ENCODE measurements around the gene TNNC1. TPM values are rescaled to one million over a fixed set of nuclear protein-coding genes. Genes with fewer than 3 reads are reported as not detected.
A peak's percentile ranks its signal among the peaks of the same experiment; 100 is the strongest.

TNNC1 gene
- 1 to 10 TPM in 2 of 3 donors, not detected in 1; 1.1 to 1.2 TPM for total RNA-seq
- total RNA-seq (2013), result 0.95 TPM

DNA sequence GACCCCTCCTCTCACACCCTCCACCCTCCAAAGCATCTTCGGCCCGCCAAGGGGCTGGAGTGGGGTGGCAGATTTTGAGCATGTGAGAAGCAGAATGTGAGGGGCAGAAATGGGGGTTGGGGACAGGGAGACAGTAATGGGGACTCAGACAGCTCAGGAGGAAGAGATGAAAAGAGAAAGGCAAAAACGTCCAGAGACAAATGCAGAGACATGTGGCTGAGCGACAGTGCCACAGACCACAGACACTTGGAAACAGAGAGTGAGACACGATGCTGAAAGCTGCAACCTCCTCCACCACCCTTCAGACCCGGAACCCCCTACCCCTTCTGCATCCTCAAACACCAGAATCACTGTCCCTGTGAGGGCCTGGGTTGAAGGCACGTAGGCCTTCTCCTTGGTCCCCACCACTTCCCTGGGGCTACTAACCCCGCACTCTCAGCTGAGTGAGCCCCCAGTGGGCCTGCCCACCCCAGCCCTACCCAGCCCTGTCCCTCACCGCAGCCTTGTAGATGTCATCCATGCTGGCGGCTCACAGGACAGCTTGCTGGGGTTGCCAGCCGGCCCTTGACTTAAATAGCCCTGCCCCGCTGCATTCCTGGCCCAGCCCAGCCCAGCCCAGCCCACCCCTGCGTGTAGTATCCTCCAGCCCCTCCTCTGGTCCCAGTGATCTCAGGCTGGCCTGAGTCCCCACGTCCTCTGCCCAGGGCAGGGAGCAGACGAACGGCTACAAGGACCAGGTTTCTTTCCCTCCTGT, at the start of gene TNNC1:
Gene TNNC1 (minus strand): TSS at position 546 of the 754 bp plus-strand sequence. CDS start 26 bp downstream, at position 520.
- H3K27me3 Mint-ChIP-seq (ENCODE audit: low read depth in 2 of 2), result no peaks in the 10 kb centered on the region
- H3K27ac ChIP-seq (ENCODE audit: low read length), result peak within 1 kb of the TSS; percentile 88
- H3K9me3 Mint-ChIP-seq, result no peaks in the 10 kb centered on the region
- H3K36me3 Mint-ChIP-seq, result no peaks in the 10 kb centered on the region
- peaks cover 40% of the 10 kb centered on the region for H3K4me1 ChIP-seq (ENCODE audit: control insufficient read depth, insufficient read depth, low read length)
- intact Hi-C loops (cut with micrococcal nuclease), result no loop called here
- no peaks in the 10 kb centered on the region for H3K27me3 ChIP-seq (ENCODE audit: control insufficient read depth, insufficient read depth, low read length)
- TF ChIP-seq, protein P1, sequence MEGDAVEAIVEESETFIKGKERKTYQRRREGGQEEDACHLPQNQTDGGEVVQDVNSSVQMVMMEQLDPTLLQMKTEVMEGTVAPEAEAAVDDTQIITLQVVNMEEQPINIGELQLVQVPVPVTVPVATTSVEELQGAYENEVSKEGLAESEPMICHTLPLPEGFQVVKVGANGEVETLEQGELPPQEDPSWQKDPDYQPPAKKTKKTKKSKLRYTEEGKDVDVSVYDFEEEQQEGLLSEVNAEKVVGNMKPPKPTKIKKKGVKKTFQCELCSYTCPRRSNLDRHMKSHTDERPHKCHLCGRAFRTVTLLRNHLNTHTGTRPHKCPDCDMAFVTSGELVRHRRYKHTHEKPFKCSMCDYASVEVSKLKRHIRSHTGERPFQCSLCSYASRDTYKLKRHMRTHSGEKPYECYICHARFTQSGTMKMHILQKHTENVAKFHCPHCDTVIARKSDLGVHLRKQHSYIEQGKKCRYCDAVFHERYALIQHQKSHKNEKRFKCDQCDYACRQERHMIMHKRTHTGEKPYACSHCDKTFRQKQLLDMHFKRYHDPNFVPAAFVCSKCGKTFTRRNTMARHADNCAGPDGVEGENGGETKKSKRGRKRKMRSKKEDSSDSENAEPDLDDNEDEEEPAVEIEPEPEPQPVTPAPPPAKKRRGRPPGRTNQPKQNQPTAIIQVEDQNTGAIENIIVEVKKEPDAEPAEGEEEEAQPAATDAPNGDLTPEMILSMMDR (IDR thresholded peaks at IDR 0.05), result no peak
- peak within 1 kb of the TSS; percentile 96 for H3K4me3 Mint-ChIP-seq
- peaks cover under 1% of the 10 kb centered on the region for H3K36me3 ChIP-seq (ENCODE audit: control insufficient read depth, insufficient read depth, low read length)
- WGBS (ENCODE audit: insufficient coverage), result 77% methylated on average over 16 of the region's 16 CpGs
- H3K9me3 ChIP-seq (ENCODE audit: control insufficient read depth, insufficient read depth, low read length), result no peaks in the 10 kb centered on the region
- H3K4me1 Mint-ChIP-seq, result peaks cover 38 to 43% of the 10 kb centered on the region in 2 donors
- H3K27ac Mint-ChIP-seq, result peak within 1 kb of the TSS; percentile 95 to 96
- H3K4me3 ChIP-seq (ENCODE audit: low read length), result peak within 1 kb of the TSS; percentile 59
- no peak for ATAC-seq
- DNase-seq, result no peak

DNA sequence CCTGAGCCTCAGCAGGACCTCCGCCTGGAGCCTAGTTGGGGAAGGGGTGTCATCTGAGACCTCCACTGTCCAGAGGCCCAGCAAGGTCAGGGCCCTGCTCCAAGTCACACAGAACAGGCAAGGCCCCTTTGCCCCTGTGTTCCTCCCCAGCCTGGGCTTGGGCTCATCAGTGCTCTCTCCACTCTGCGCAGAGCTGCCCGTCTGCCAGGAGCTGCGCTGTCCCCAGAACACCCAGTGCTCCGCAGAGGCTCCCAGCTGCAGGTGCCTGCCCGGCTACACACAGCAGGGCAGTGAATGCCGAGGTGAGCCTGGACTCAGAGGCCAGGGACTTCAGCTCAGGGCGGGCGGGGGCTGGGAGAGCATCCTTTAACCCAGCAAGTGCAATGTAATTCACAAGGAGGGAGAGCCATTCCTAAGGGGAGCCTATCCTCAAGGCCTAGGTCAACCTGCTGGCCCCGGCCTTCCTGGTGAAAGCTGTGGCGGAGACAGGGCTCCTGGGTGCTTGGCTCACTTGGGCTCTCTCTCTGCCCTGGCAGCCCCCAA, 49.0 kb upstream of the TNNC1 start:
- DNase-seq (no peak), ATAC-seq (no peak)
- no peaks in the 10 kb centered on the region for H3K36me3 ChIP-seq (ENCODE audit: control insufficient read depth, insufficient read depth, low read length)
- WGBS (ENCODE audit: insufficient coverage), result 92% methylated on average over 11 of the region's 11 CpGs
- intact Hi-C loops (cut with micrococcal nuclease), result no loop called here
- no peaks in the 10 kb centered on the region for H3K9me3 ChIP-seq (ENCODE audit: control insufficient read depth, insufficient read depth, low read length)
- H3K4me1 ChIP-seq (ENCODE audit: control insufficient read depth, insufficient read depth, low read length), result peaks cover 21% of the 10 kb centered on the region
- Mint-ChIP-seq H3K4me1 (peaks cover 0 to 8% of the 10 kb centered on the region in 2 donors), H3K36me3 (no peaks in the 10 kb centered on the region), H3K4me3 (no peak overlapping the region), H3K27ac (no peak overlapping the region), H3K9me3 (no peaks in the 10 kb centered on the region), H3K27me3 (ENCODE audit: low read depth in 2 of 2) (no peaks in the 10 kb centered on the region)
- H3K27me3 ChIP-seq (ENCODE audit: control insufficient read depth, insufficient read depth, low read length), result no peaks in the 10 kb centered on the region
- TF ChIP-seq, protein P1 (IDR thresholded peaks at IDR 0.05), result no peak
- H3K4me3 ChIP-seq (ENCODE audit: low read length), result no peak overlapping the region
- H3K27ac ChIP-seq (ENCODE audit: low read length), result no peak overlapping the region

DNA sequence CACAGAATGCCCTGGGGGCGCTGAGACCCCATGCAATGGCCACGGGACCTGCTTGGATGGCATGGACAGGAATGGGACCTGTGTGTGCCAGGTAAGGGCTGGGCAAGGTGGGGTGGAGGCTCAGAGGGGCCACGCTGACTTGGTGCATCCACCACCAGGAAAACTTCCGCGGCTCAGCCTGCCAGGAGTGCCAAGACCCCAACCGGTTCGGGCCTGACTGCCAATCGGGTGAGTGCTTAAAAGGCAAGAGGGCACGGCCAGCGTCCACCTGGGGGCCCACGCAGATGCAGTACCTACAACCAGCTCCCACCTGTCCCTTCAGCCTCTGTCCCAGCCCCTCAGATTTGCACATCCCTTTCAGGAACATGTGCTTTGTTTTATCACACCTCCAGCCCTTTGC, 48.2 kb upstream of the TNNC1 start:
- Histone ChIP-seq H3K9me3 (ENCODE audit: control insufficient read depth, insufficient read depth, low read length) (no peaks in the 10 kb centered on the region), H3K27me3 (ENCODE audit: control insufficient read depth, insufficient read depth, low read length) (no peaks in the 10 kb centered on the region), H3K4me3 (ENCODE audit: low read length) (no peak overlapping the region), H3K36me3 (ENCODE audit: control insufficient read depth, insufficient read depth, low read length) (no peaks in the 10 kb centered on the region), H3K4me1 (ENCODE audit: control insufficient read depth, insufficient read depth, low read length) (peaks cover 24% of the 10 kb centered on the region), H3K27ac (ENCODE audit: low read length) (no peak overlapping the region)
- no peak overlapping the region for H3K4me3 Mint-ChIP-seq
- no peak overlapping the region for H3K27ac Mint-ChIP-seq
- H3K27me3 Mint-ChIP-seq (ENCODE audit: low read depth in 2 of 2), result no peaks in the 10 kb centered on the region
- TF ChIP-seq, protein P1 (IDR thresholded peaks at IDR 0.05), result no peak
- 90% methylated on average over 11 of the region's 11 CpGs for WGBS (ENCODE audit: insufficient coverage)
- ATAC-seq, result no peak
- peaks cover 0 to 8% of the 10 kb centered on the region in 2 donors for H3K4me1 Mint-ChIP-seq
- DNase-seq, result no peak
- no peaks in the 10 kb centered on the region for H3K9me3 Mint-ChIP-seq
- intact Hi-C loops (cut with micrococcal nuclease), result no loop called here
- no peaks in the 10 kb centered on the region for H3K36me3 Mint-ChIP-seq

All from natural killer cell (primary cell).